ENCODE data around the gene SCTR. TPM values are rescaled to one million over a fixed set of nuclear protein-coding genes. Genes with fewer than 3 reads are reported as not detected.

Gene SCTR
- total and polyA plus RNA-seq, 2 of the 13 experiments (the other 11 are each of a cell fraction or from before 2014, with no cell fraction given), result not detected

- TF ChIP-seq FOXK1 (CRISPR knock-in tag; IDR thresholded peaks at IDR 0.05; ENCODE audit: borderline replicate concordance, low read depth) (no peak; the same call in 1 of the 2 replicates), CBX5 (CRISPR knock-in tag; IDR thresholded peaks at IDR 0.05; ENCODE audit: borderline replicate concordance) (peak; percentile 20; the same call in 1 of the 2 replicates), RBM22 (optimal IDR thresholded peaks at IDR 0.05; ENCODE audit: low read length) (peak; percentile 59), CBFB (CRISPR knock-in tag; IDR thresholded peaks at IDR 0.05) (peak; percentile 17; the same call in 1 of the 2 replicates), ZKSCAN8 (CRISPR knock-in tag; IDR thresholded peaks at IDR 0.05; ENCODE audit: borderline replicate concordance) (0 out of 2 replicates have a peak, but pooled peaks have one; percentile 19), NKX3-1 (CRISPR knock-in tag; IDR thresholded peaks at IDR 0.05) (0 out of 2 replicates have a peak, but pooled peaks have one; percentile 36), TFDP1 (CRISPR knock-in tag; IDR thresholded peaks at IDR 0.05; ENCODE audit: borderline replicate concordance) (peak; percentile 50; the same call in 1 of the 2 replicates), ZNF616 (CRISPR knock-in tag; IDR thresholded peaks at IDR 0.05; ENCODE audit: low read depth) (0 out of 2 replicates have a peak, but pooled peaks have one; percentile 58), ZNF451 (CRISPR knock-in tag; IDR thresholded peaks at IDR 0.05) (0 out of 2 replicates have a peak, but pooled peaks have one; percentile 76), ZNF776 (CRISPR knock-in tag; IDR thresholded peaks at IDR 0.05) (no peak), GFI1 (CRISPR knock-in tag; IDR thresholded peaks at IDR 0.05; ENCODE audit: borderline replicate concordance) (0 out of 2 replicates have a peak, but pooled peaks have one; percentile 16), U2AF1 (optimal IDR thresholded peaks at IDR 0.05; ENCODE audit: low read depth, low read length) (peak; percentile 68), ZNF547 (CRISPR knock-in tag; IDR thresholded peaks at IDR 0.05) (peak; percentile 31; the same call in 1 of the 2 replicates), FOSL1 (CRISPR knock-in tag; IDR thresholded peaks at IDR 0.05; ENCODE audit: borderline replicate concordance) (peak; percentile 31; the same call in 1 of the 2 replicates), ZNF790 (CRISPR knock-in tag; IDR thresholded peaks at IDR 0.05; ENCODE audit: borderline replicate concordance) (0 out of 2 replicates have a peak, but pooled peaks have one; percentile 63), HOXA3 (CRISPR knock-in tag; IDR thresholded peaks at IDR 0.05) (peak; percentile 54; the same call in 1 of the 2 replicates), ZNF879 (CRISPR knock-in tag; IDR thresholded peaks at IDR 0.05) (no peak), BHLHE40 (IDR thresholded peaks at IDR 0.05; ENCODE audit: low read length) (peak; percentile 95), ZNF780A (CRISPR knock-in tag; IDR thresholded peaks at IDR 0.05) (no peak), JUNB (CRISPR knock-in tag; IDR thresholded peaks at IDR 0.05; ENCODE audit: borderline replicate concordance) (no peak), SRSF1 (optimal IDR thresholded peaks at IDR 0.05; ENCODE audit: low read depth, low read length) (no peak), ZNF143 (CRISPR knock-in tag; IDR thresholded peaks at IDR 0.05) (0 out of 2 replicates have a peak, but pooled peaks have one; percentile 26), ZNF292 (CRISPR knock-in tag; IDR thresholded peaks at IDR 0.05; ENCODE audit: borderline replicate concordance, low read depth) (no peak), ZBTB7A (CRISPR knock-in tag; IDR thresholded peaks at IDR 0.05) (0 out of 2 replicates have a peak, but pooled peaks have one; percentile 17), MEIS2 (CRISPR knock-in tag; IDR thresholded peaks at IDR 0.05) (peak; percentile 53), PBX2 (CRISPR knock-in tag; IDR thresholded peaks at IDR 0.05) (0 out of 2 replicates have a peak, but pooled peaks have one; percentile 46), ATF7 (IDR thresholded peaks at IDR 0.05) (peak; percentile 82), ATF7 (CRISPR knock-in tag; IDR thresholded peaks at IDR 0.05) (no peak)
Measured at GRCh38 chr2:119544075-119544938, 20.0 kb upstream of the SCTR start, which contains the start of gene CFAP221 (continued).
